OCI-LY3 (cell line): ENCODE results near the gene GPRC5D.

Experiments used
- EZH2phosphoT487 ChIP-seq: fragments of 200-600 bp; shearing (Covaris generic); IDR thresholded peaks from 2 replicates; pipeline ENCODE4 v1.6.1; 2018; ENCODE audit warnings: antibody characterized with exemption, mixed run types, low read depth
- TF ChIP-seq, protein P1 (sequence below): fragments of 200-600, 300-600 bp; sonication (generic); IDR thresholded peaks from 2 replicates; pipeline ENCODE4 v1.5.1; 2014; ENCODE audit warnings: antibody characterized with exemption, low read length, low read depth

DNA sequence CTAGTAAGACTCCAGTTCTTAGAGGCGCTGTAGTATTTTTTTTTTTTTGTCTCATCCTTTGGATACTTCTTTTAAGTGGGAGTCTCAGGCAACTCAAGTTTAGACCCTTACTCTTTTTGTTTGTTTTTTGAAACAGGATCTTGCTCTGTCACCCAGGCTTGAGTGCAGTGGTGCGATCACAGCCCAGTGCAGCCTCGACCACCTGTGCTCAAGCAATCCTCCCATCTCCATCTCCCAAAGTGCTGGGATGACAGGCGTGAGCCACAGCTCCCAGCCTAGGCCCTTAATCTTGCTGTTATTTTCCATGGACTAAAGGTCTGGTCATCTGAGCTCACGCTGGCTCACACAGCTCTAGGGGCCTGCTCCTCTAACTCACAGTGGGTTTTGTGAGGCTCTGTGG, 39.3 kb downstream of the GPRC5D start:
- TF ChIP-seq, protein P1, sequence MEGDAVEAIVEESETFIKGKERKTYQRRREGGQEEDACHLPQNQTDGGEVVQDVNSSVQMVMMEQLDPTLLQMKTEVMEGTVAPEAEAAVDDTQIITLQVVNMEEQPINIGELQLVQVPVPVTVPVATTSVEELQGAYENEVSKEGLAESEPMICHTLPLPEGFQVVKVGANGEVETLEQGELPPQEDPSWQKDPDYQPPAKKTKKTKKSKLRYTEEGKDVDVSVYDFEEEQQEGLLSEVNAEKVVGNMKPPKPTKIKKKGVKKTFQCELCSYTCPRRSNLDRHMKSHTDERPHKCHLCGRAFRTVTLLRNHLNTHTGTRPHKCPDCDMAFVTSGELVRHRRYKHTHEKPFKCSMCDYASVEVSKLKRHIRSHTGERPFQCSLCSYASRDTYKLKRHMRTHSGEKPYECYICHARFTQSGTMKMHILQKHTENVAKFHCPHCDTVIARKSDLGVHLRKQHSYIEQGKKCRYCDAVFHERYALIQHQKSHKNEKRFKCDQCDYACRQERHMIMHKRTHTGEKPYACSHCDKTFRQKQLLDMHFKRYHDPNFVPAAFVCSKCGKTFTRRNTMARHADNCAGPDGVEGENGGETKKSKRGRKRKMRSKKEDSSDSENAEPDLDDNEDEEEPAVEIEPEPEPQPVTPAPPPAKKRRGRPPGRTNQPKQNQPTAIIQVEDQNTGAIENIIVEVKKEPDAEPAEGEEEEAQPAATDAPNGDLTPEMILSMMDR: no peak
- no peak for TF ChIP-seq EZH2phosphoT487
